Activated CD4-positive, alpha-beta T cell treated with anti-CD3 and anti-CD28 coated beads, Interleukin-2, amount 50 U/mL, for 48 hours (primary cell): ENCODE data around the gene NSDHL.
A peak's percentile ranks its signal among the peaks of the same experiment; 100 is the strongest.
"Not testable (repeated sequence)": the region's sequence is repeated elsewhere in the genome, so short reads cannot be mapped to it uniquely, and the experiment has no call there.

Experiments
- DNase-seq, 2 experiments: peaks; one replicate each; pipeline ENCODE4 v3.0.0-alpha.2; 2020

Gene NSDHL

GRCh38 chrX:152895724-152896420, 65.0 kb downstream of the NSDHL start:
- DNase-seq, result no peak

- DNase-seq, result no peak
These were observed 65.6 kb downstream of the NSDHL start for GRCh38 chrX:152896450-152896849.

GRCh38 chrX:152897222-152898131, 66.6 kb downstream of the NSDHL start, which contains the start of gene ZNF185:
TSS of gene ZNF185 (plus strand) at chrX:152898067. CDS start at chrX:152914490, 16,423 bp downstream.
- peak; percentile 2 to 23 for DNase-seq

GRCh38 chrX:152898442-152898841, 67.6 kb downstream of the NSDHL start:
- no peak for DNase-seq

GRCh38 chrX:152899111-152899873, 68.4 kb downstream of the NSDHL start:
- DNase-seq, result no peak

- DNase-seq, result no peak
These were observed 69.2 kb downstream of the NSDHL start for GRCh38 chrX:152899874-152900719.

- no peak for DNase-seq
These were observed 70.1 kb downstream of the NSDHL start for GRCh38 chrX:152900937-152901445.

GRCh38 chrX:152901816-152902501, 71.1 kb downstream of the NSDHL start:
- DNase-seq, result no peak

- DNase-seq, result no peak
These were observed 71.6 kb downstream of the NSDHL start for GRCh38 chrX:152902502-152902820.

- DNase-seq, result no peak
These were observed 72.7 kb downstream of the NSDHL start for GRCh38 chrX:152903589-152903988.

- DNase-seq, result peak; percentile 43 to 58
These were observed 73.6 kb downstream of the NSDHL start for GRCh38 chrX:152904151-152905080.

GRCh38 chrX:152905081-152905420, 74.2 kb downstream of the NSDHL start:
- no peak for DNase-seq

GRCh38 chrX:152907084-152907651, 76.3 kb downstream of the NSDHL start:
- no peak for DNase-seq

- no peak for DNase-seq
These were observed 77.6 kb downstream of the NSDHL start for GRCh38 chrX:152908486-152908885.

GRCh38 chrX:152910018-152910417, 79.2 kb downstream of the NSDHL start:
- DNase-seq, result not testable (repeated sequence)

GRCh38 chrX:152912106-152912505, 81.2 kb downstream of the NSDHL start:
- peak in 1 of 2 experiments; percentile 3 for DNase-seq

- DNase-seq, result no peak
These were observed 81.8 kb downstream of the NSDHL start for GRCh38 chrX:152912641-152913040.

- DNase-seq, result no peak
These were observed 82.5 kb downstream of the NSDHL start for GRCh38 chrX:152913346-152913745.

GRCh38 chrX:152913910-152914309, 83.0 kb downstream of the NSDHL start:
- DNase-seq, result no peak
